Measurements from ENCODE around the gene KRT77.

Gene KRT77

DNA sequence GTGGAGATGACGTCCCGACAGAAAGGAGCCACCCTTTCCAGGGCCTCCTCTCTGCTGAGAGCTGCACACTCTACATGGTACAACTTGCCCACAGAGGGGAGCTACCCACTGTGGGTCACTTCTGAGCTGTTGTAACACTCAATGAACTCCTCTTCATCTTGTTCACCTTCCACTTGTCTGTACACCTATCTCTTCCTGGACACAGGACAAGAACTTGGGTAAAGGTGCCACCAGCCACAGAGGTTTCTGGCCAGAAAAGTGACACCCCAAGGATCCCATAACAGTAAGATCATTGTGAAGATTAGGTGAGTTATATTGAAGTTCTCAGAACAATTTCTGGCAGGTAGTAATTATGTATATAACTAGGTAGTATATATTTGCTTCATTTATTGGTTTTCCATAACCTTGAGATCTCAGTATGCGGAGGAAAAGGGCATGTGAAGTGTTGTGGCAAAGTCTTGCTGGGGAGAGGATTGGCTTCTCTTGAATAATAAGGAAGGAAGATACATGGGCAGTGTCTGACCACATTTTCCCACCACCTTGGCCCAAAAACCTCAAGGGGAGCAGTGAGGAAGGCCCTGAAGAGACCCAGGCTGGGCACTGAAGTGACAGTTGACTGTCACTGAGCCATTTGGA, 39.6 kb upstream of the KRT77 start:
- Histone ChIP-seq H4K8ac (ENCODE audit: low read length) (no peak overlapping the region), H3K9ac (ENCODE audit: low read length) (no peak overlapping the region), H2AFZ (ENCODE audit: low read depth, low read length) (no peak overlapping the region), H3K4me1 (ENCODE audit: control insufficient read depth, insufficient read depth, low read depth, low read length) (no peaks in the 10 kb centered on the region), H3K18ac (ENCODE audit: low read depth in 1 of 2, low read length in 2 of 2) (no peak overlapping the region), H4K91ac (ENCODE audit: low read length) (no peak overlapping the region), H3K9me3 (ENCODE audit: control insufficient read depth, low read length) (no peaks in the 10 kb centered on the region), H2AK5ac (ENCODE audit: low read length, severe bottlenecking) (no peak overlapping the region), H2BK15ac (ENCODE audit: low read depth, poor library complexity, severe bottlenecking) (no peak overlapping the region), H3K27me3 (ENCODE audit: control insufficient read depth in 1 of 2, insufficient read depth in 1 of 2, low read length in 2 of 2) (peaks cover 0 to 59% of the 10 kb centered on the region in 2 experiments), H3K4ac (ENCODE audit: low read depth in 1 of 2, low read length in 2 of 2) (no peak overlapping the region), H2BK120ac (ENCODE audit: low read depth, low read length) (no peak overlapping the region), H3K27ac (ENCODE audit: low read length, poor library complexity, severe bottlenecking) (no peak overlapping the region), H3K23ac (ENCODE audit: low read length in 2 of 2) (no peak overlapping the region), H3K79me1 (replicated peaks; ENCODE audit: low read length, poor library complexity, severe bottlenecking) (no peaks in the 10 kb centered on the region), H3K14ac (ENCODE audit: low read length in 2 of 2) (no peak overlapping the region), H2BK5ac (ENCODE audit: low read depth, low read length, poor library complexity, severe bottlenecking) (no peak overlapping the region), H3K36me3 (ENCODE audit: control insufficient read depth in 1 of 2, insufficient read depth in 2 of 2, low read depth in 1 of 2, low read length in 2 of 2) (no peaks in the 10 kb centered on the region), H3K4me3 (ENCODE audit: insufficient read depth in 1 of 2, low read depth in 1 of 2, low read length in 2 of 2) (no peak overlapping the region), H2BK12ac (ENCODE audit: low read length in 2 of 2) (no peak overlapping the region), H3K4me2 (ENCODE audit: low read length, poor library complexity, severe bottlenecking) (no peak overlapping the region)
- WGBS, result 71% methylated on average over 3 of the region's 3 CpGs
- no peak for DNase-seq

GRCh38 chr12:52742196-52742580, 38.9 kb upstream of the KRT77 start:
- H3K4me1 ChIP-seq (ENCODE audit: control insufficient read depth, insufficient read depth, low read depth, low read length), result no peaks in the 10 kb centered on the region
- H3K9ac ChIP-seq (ENCODE audit: low read length), result no peak overlapping the region
- DNase-seq, result no peak
- no peak overlapping the region for H3K27ac ChIP-seq (ENCODE audit: low read length, poor library complexity, severe bottlenecking)
- no peak overlapping the region for H3K4me3 ChIP-seq (ENCODE audit: insufficient read depth in 1 of 2, low read depth in 1 of 2, low read length in 2 of 2)
- no peaks in the 10 kb centered on the region for H3K9me3 ChIP-seq (ENCODE audit: control insufficient read depth, low read length)
- no peak overlapping the region for H3K23ac ChIP-seq (ENCODE audit: low read length in 2 of 2)
- H2BK5ac ChIP-seq (ENCODE audit: low read depth, low read length, poor library complexity, severe bottlenecking), result no peak overlapping the region
- peaks cover 0 to 54% of the 10 kb centered on the region in 2 experiments for H3K27me3 ChIP-seq (ENCODE audit: control insufficient read depth in 1 of 2, insufficient read depth in 1 of 2, low read length in 2 of 2)
- H2AFZ ChIP-seq (ENCODE audit: low read depth, low read length), result no peak overlapping the region
- H4K8ac ChIP-seq (ENCODE audit: low read length), result no peak overlapping the region
- H3K18ac ChIP-seq (ENCODE audit: low read depth in 1 of 2, low read length in 2 of 2), result no peak overlapping the region
- no peaks in the 10 kb centered on the region for H3K79me1 ChIP-seq (replicated peaks; ENCODE audit: low read length, poor library complexity, severe bottlenecking)
- H3K4me2 ChIP-seq (ENCODE audit: low read length, poor library complexity, severe bottlenecking), result no peak overlapping the region
- H2AK5ac ChIP-seq (ENCODE audit: low read length, severe bottlenecking), result no peak overlapping the region
- no peak overlapping the region for H2BK15ac ChIP-seq (ENCODE audit: low read depth, poor library complexity, severe bottlenecking)
- H3K4ac ChIP-seq (ENCODE audit: low read depth in 1 of 2, low read length in 2 of 2), result no peak overlapping the region
- no peak overlapping the region for H3K14ac ChIP-seq (ENCODE audit: low read length in 2 of 2)
- no peaks in the 10 kb centered on the region for H3K36me3 ChIP-seq (ENCODE audit: control insufficient read depth in 1 of 2, insufficient read depth in 2 of 2, low read depth in 1 of 2, low read length in 2 of 2)
- H2BK12ac ChIP-seq (ENCODE audit: low read length in 2 of 2), result no peak overlapping the region
- 62% methylated on average over 5 of the region's 7 CpGs for WGBS
- H2BK120ac ChIP-seq (ENCODE audit: low read depth, low read length), result no peak overlapping the region
- no peak overlapping the region for H4K91ac ChIP-seq (ENCODE audit: low read length)

GRCh38 chr12:52741375-52742195, 38.3 kb upstream of the KRT77 start:
- Histone ChIP-seq H3K23ac (ENCODE audit: low read length in 2 of 2) (no peak overlapping the region), H3K14ac (ENCODE audit: low read length in 2 of 2) (no peak overlapping the region), H3K9me3 (ENCODE audit: control insufficient read depth, low read length) (no peaks in the 10 kb centered on the region), H3K4me2 (ENCODE audit: low read length, poor library complexity, severe bottlenecking) (no peak overlapping the region), H4K91ac (ENCODE audit: low read length) (no peak overlapping the region), H3K36me3 (ENCODE audit: control insufficient read depth in 1 of 2, insufficient read depth in 2 of 2, low read depth in 1 of 2, low read length in 2 of 2) (no peaks in the 10 kb centered on the region), H3K18ac (ENCODE audit: low read depth in 1 of 2, low read length in 2 of 2) (no peak overlapping the region), H3K27ac (ENCODE audit: low read length, poor library complexity, severe bottlenecking) (no peak overlapping the region), H2BK120ac (ENCODE audit: low read depth, low read length) (no peak overlapping the region), H3K27me3 (ENCODE audit: control insufficient read depth in 1 of 2, insufficient read depth in 1 of 2, low read length in 2 of 2) (peaks cover 0 to 52% of the 10 kb centered on the region in 2 experiments), H4K8ac (ENCODE audit: low read length) (no peak overlapping the region), H3K4ac (ENCODE audit: low read depth in 1 of 2, low read length in 2 of 2) (no peak overlapping the region), H2BK12ac (ENCODE audit: low read length in 2 of 2) (no peak overlapping the region), H2AFZ (ENCODE audit: low read depth, low read length) (no peak overlapping the region), H3K4me1 (ENCODE audit: control insufficient read depth, insufficient read depth, low read depth, low read length) (no peaks in the 10 kb centered on the region), H3K4me3 (ENCODE audit: insufficient read depth in 1 of 2, low read depth in 1 of 2, low read length in 2 of 2) (no peak overlapping the region), H3K79me1 (replicated peaks; ENCODE audit: low read length, poor library complexity, severe bottlenecking) (no peaks in the 10 kb centered on the region), H2BK15ac (ENCODE audit: low read depth, poor library complexity, severe bottlenecking) (no peak overlapping the region), H2AK5ac (ENCODE audit: low read length, severe bottlenecking) (no peak overlapping the region), H3K9ac (ENCODE audit: low read length) (no peak overlapping the region), H2BK5ac (ENCODE audit: low read depth, low read length, poor library complexity, severe bottlenecking) (no peak overlapping the region)
- peak; percentile 51 for DNase-seq
- 23% methylated on average over 15 of the region's 16 CpGs for WGBS

DNA sequence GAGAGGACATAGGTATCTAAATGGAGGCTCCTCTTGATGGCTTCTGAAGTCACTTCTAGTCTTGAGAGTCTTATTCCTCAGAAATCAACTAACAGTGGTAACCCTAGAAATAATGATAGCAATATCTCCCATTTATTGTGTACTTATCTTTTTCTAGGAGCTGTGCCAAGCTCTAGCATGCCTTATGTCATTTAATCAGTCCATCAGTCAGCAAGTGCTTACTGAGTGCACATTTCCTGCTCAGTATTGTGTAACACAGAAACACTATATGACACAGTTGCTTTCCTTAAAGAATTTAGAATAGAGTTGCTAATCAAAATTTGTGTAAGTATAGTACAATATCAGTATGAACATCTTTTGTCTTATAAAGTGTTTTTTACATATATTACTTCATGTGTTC, 37.3 kb upstream of the KRT77 start:
- Histone ChIP-seq H3K27ac (ENCODE audit: low read length, poor library complexity, severe bottlenecking) (no peak overlapping the region), H3K9me3 (ENCODE audit: control insufficient read depth, low read length) (no peaks in the 10 kb centered on the region), H3K4ac (ENCODE audit: low read depth in 1 of 2, low read length in 2 of 2) (no peak overlapping the region), H2BK120ac (ENCODE audit: low read depth, low read length) (no peak overlapping the region), H3K36me3 (ENCODE audit: control insufficient read depth in 1 of 2, insufficient read depth in 2 of 2, low read depth in 1 of 2, low read length in 2 of 2) (no peaks in the 10 kb centered on the region), H2BK5ac (ENCODE audit: low read depth, low read length, poor library complexity, severe bottlenecking) (no peak overlapping the region), H3K18ac (ENCODE audit: low read depth in 1 of 2, low read length in 2 of 2) (no peak overlapping the region), H4K91ac (ENCODE audit: low read length) (no peak overlapping the region), H3K4me3 (ENCODE audit: insufficient read depth in 1 of 2, low read depth in 1 of 2, low read length in 2 of 2) (no peak overlapping the region), H2BK12ac (ENCODE audit: low read length in 2 of 2) (no peak overlapping the region), H2AFZ (ENCODE audit: low read depth, low read length) (no peak overlapping the region), H3K79me1 (replicated peaks; ENCODE audit: low read length, poor library complexity, severe bottlenecking) (no peaks in the 10 kb centered on the region), H3K27me3 (ENCODE audit: control insufficient read depth in 1 of 2, insufficient read depth in 1 of 2, low read length in 2 of 2) (peaks cover 0 to 49% of the 10 kb centered on the region in 2 experiments), H3K4me1 (ENCODE audit: control insufficient read depth, insufficient read depth, low read depth, low read length) (no peaks in the 10 kb centered on the region), H2AK5ac (ENCODE audit: low read length, severe bottlenecking) (no peak overlapping the region), H3K14ac (ENCODE audit: low read length in 2 of 2) (no peak overlapping the region), H3K4me2 (ENCODE audit: low read length, poor library complexity, severe bottlenecking) (no peak overlapping the region), H3K23ac (ENCODE audit: low read length in 2 of 2) (no peak overlapping the region), H3K9ac (ENCODE audit: low read length) (no peak overlapping the region), H2BK15ac (ENCODE audit: low read depth, poor library complexity, severe bottlenecking) (no peak overlapping the region), H4K8ac (ENCODE audit: low read length) (no peak overlapping the region)
- DNase-seq, result no peak

All from mesenchymal stem cell (in vitro differentiated cells and primary cell).